Embryonic facial prominence (tissue), 1 donor: Measurements from ENCODE around the gene COL24A1.

Experiments used
- DNase-seq: peaks from one replicate; pipeline ENCODE4 v3.0.0-alpha.2; 2016; ENCODE audit errors: extremely low spot score

COL24A1 gene

GRCh38 chr1:85689775-85690404 lies 466.7 kb downstream of the COL24A1 start:
- DNase-seq, result no peak

- no peak for DNase-seq
Measured at GRCh38 chr1:85683292-85684025, 473.1 kb downstream of the COL24A1 start.

- DNase-seq, result no peak
Measured at GRCh38 chr1:85681087-85681486, 475.5 kb downstream of the COL24A1 start.
